ENCODE measurements around the gene DCAF17.
A peak's percentile ranks its signal among the peaks of the same experiment; 100 is the strongest.
"Not testable (repeated sequence)": the region's sequence is repeated elsewhere in the genome, so short reads cannot be mapped to it uniquely, and the experiment has no call there.

Gene DCAF17

GRCh38 chr2:171411214-171411613, 22.8 kb upstream of the DCAF17 start:
- TF ChIP-seq CTCF (conservative IDR thresholded peaks at IDR 0.05), result no peak
- TF ChIP-seq ZFX (IDR thresholded peaks at IDR 0.05), result no peak

GRCh38 chr2:171411791-171412483, 22.1 kb upstream of the DCAF17 start:
- TF ChIP-seq ZFX (IDR thresholded peaks at IDR 0.05) (no peak), CTCF (conservative IDR thresholded peaks at IDR 0.05) (no peak)
- H3K27ac ChIP-seq, result peak overlapping the region; percentile 49; the same call in 1 of the 2 replicates

More at GRCh38 chr2:171411214-171411613, 22.8 kb upstream of the DCAF17 start:
- no peak overlapping the region for H3K27ac ChIP-seq

GRCh38 chr2:171412571-171413175, 21.4 kb upstream of the DCAF17 start:
- H3K27ac ChIP-seq, result no peak overlapping the region
- TF ChIP-seq CTCF (conservative IDR thresholded peaks at IDR 0.05) (no peak), ZFX (IDR thresholded peaks at IDR 0.05) (no peak)

- H3K27ac ChIP-seq, result peak overlapping the region; percentile 12; the same call in 1 of the 2 replicates
Observed at GRCh38 chr2:171414645-171415044, 19.4 kb upstream of the DCAF17 start.

GRCh38 chr2:171416009-171416926, 17.8 kb upstream of the DCAF17 start:
- peak; percentile 91 for TF ChIP-seq CTCF (conservative IDR thresholded peaks at IDR 0.05)
- no peak for TF ChIP-seq ZFX (IDR thresholded peaks at IDR 0.05)
- H3K27ac ChIP-seq, result no peak overlapping the region

GRCh38 chr2:171419333-171419732, 14.7 kb upstream of the DCAF17 start:
- no peak overlapping the region for H3K27ac ChIP-seq
- TF ChIP-seq CTCF (conservative IDR thresholded peaks at IDR 0.05), result no peak
- TF ChIP-seq ZFX (IDR thresholded peaks at IDR 0.05), result no peak

GRCh38 chr2:171420728-171421563, 13.1 kb upstream of the DCAF17 start:
- H3K27ac ChIP-seq, result no peak overlapping the region
- no peak for TF ChIP-seq ZFX (IDR thresholded peaks at IDR 0.05)
- TF ChIP-seq CTCF (conservative IDR thresholded peaks at IDR 0.05), result no peak

- not testable (repeated sequence) for H3K27ac ChIP-seq
Observed at GRCh38 chr2:171422710-171423495, 11.1 kb upstream of the DCAF17 start.
